Measurements from ENCODE around the gene TFAP2C.

- TF ChIP-seq, protein P1, sequence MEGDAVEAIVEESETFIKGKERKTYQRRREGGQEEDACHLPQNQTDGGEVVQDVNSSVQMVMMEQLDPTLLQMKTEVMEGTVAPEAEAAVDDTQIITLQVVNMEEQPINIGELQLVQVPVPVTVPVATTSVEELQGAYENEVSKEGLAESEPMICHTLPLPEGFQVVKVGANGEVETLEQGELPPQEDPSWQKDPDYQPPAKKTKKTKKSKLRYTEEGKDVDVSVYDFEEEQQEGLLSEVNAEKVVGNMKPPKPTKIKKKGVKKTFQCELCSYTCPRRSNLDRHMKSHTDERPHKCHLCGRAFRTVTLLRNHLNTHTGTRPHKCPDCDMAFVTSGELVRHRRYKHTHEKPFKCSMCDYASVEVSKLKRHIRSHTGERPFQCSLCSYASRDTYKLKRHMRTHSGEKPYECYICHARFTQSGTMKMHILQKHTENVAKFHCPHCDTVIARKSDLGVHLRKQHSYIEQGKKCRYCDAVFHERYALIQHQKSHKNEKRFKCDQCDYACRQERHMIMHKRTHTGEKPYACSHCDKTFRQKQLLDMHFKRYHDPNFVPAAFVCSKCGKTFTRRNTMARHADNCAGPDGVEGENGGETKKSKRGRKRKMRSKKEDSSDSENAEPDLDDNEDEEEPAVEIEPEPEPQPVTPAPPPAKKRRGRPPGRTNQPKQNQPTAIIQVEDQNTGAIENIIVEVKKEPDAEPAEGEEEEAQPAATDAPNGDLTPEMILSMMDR (IDR thresholded peaks at IDR 0.05), result no peak
- no peak for TF ChIP-seq POLR2A (IDR thresholded peaks at IDR 0.05)
- TF ChIP-seq POLR2AphosphoS5 (IDR thresholded peaks at IDR 0.05), result no peak
Observed at GRCh38 chr20:56625837-56626236, 3.3 kb upstream of the TFAP2C start.
